ENCODE results near the gene TPSAB1. TPM values are rescaled to one million over a fixed set of nuclear protein-coding genes. Genes with fewer than 3 reads are reported as not detected.

The TPSAB1 gene
- total RNA-seq, 1 donor from 2014 or later, result not detected

GRCh38 chr16:1279945-1280589, 39.6 kb downstream of the TPSAB1 start:
- Histone ChIP-seq H3K4me3 (ENCODE audit: insufficient read depth, low read depth, low read length) (no peak overlapping the region), H3K27ac (ENCODE audit: low read depth, low read length) (no peak overlapping the region), H3K9me3 (ENCODE audit: insufficient read depth, low read depth, low read length) (no peaks in the 10 kb centered on the region), H4K20me1 (ENCODE audit: insufficient read depth, low read length) (no peaks in the 10 kb centered on the region), H3K9ac (ENCODE audit: low read length) (no peak overlapping the region), H3K27me3 (ENCODE audit: insufficient read depth, low read length) (peaks cover 7% of the 10 kb centered on the region), H3K36me3 (ENCODE audit: insufficient read depth, low read length) (no peaks in the 10 kb centered on the region), H3K4me1 (ENCODE audit: insufficient read depth, low read length) (no peaks in the 10 kb centered on the region), H3K79me2 (ENCODE audit: insufficient read depth, low read length) (no peaks in the 10 kb centered on the region), H2AFZ (ENCODE audit: low read depth, low read length) (no peak overlapping the region), H3K4me2 (ENCODE audit: low read length) (no peak overlapping the region)
- Mint-ChIP-seq H3K4me1 (ENCODE audit: low read depth, unreplicated experiment) (no peaks in the 10 kb centered on the region), H3K27me3 (ENCODE audit: low read depth, unreplicated experiment) (peaks cover 33% of the 10 kb centered on the region), H3K27ac (ENCODE audit: unreplicated experiment) (no peak overlapping the region), H3K4me3 (ENCODE audit: unreplicated experiment) (no peak overlapping the region), H3K36me3 (ENCODE audit: low read depth, unreplicated experiment) (peaks cover 3% of the 10 kb centered on the region), H3K9me3 (ENCODE audit: unreplicated experiment) (peaks cover 3% of the 10 kb centered on the region)
- FAIRE-seq (no peak), DNase-seq (ENCODE audit: low read depth) (no peak)
- no peak for TF ChIP-seq EZH2 (IDR thresholded peaks at IDR 0.05; ENCODE audit: insufficient read depth, low read length)
- no peak for TF ChIP-seq CTCF (IDR thresholded peaks at IDR 0.05; ENCODE audit: insufficient read depth, low read depth, low read length)

GRCh38 chr16:1280783-1281182, 40.3 kb downstream of the TPSAB1 start:
- Histone ChIP-seq H3K9ac (ENCODE audit: low read length) (no peak overlapping the region), H3K4me1 (ENCODE audit: insufficient read depth, low read length) (no peaks in the 10 kb centered on the region), H3K79me2 (ENCODE audit: insufficient read depth, low read length) (no peaks in the 10 kb centered on the region), H3K9me3 (ENCODE audit: insufficient read depth, low read depth, low read length) (no peaks in the 10 kb centered on the region), H3K4me3 (ENCODE audit: insufficient read depth, low read depth, low read length) (no peak overlapping the region), H2AFZ (ENCODE audit: low read depth, low read length) (no peak overlapping the region), H4K20me1 (ENCODE audit: insufficient read depth, low read length) (no peaks in the 10 kb centered on the region), H3K27me3 (ENCODE audit: insufficient read depth, low read length) (peaks cover 9% of the 10 kb centered on the region), H3K4me2 (ENCODE audit: low read length) (no peak overlapping the region), H3K36me3 (ENCODE audit: insufficient read depth, low read length) (no peaks in the 10 kb centered on the region), H3K27ac (ENCODE audit: low read depth, low read length) (no peak overlapping the region)
- peaks cover 27% of the 10 kb centered on the region for H3K27me3 Mint-ChIP-seq (ENCODE audit: low read depth, unreplicated experiment)
- H3K36me3 Mint-ChIP-seq (ENCODE audit: low read depth, unreplicated experiment), result no peaks in the 10 kb centered on the region
- H3K4me1 Mint-ChIP-seq (ENCODE audit: low read depth, unreplicated experiment), result no peaks in the 10 kb centered on the region
- no peak overlapping the region for H3K4me3 Mint-ChIP-seq (ENCODE audit: unreplicated experiment)
- TF ChIP-seq EZH2 (IDR thresholded peaks at IDR 0.05; ENCODE audit: insufficient read depth, low read length) (no peak), CTCF (IDR thresholded peaks at IDR 0.05; ENCODE audit: insufficient read depth, low read depth, low read length) (no peak)
- no peak overlapping the region for H3K27ac Mint-ChIP-seq (ENCODE audit: unreplicated experiment)
- no peak for FAIRE-seq
- no peak for DNase-seq (ENCODE audit: low read depth)
- H3K9me3 Mint-ChIP-seq (ENCODE audit: unreplicated experiment), result peaks cover 3% of the 10 kb centered on the region

GRCh38 chr16:1281517-1281916, 41.0 kb downstream of the TPSAB1 start:
- Mint-ChIP-seq H3K4me3 (ENCODE audit: unreplicated experiment) (no peak overlapping the region), H3K27me3 (ENCODE audit: low read depth, unreplicated experiment) (peaks cover 30% of the 10 kb centered on the region), H3K4me1 (ENCODE audit: low read depth, unreplicated experiment) (no peaks in the 10 kb centered on the region), H3K9me3 (ENCODE audit: unreplicated experiment) (peaks cover 3% of the 10 kb centered on the region), H3K27ac (ENCODE audit: unreplicated experiment) (no peak overlapping the region), H3K36me3 (ENCODE audit: low read depth, unreplicated experiment) (no peaks in the 10 kb centered on the region)
- no peaks in the 10 kb centered on the region for H3K79me2 ChIP-seq (ENCODE audit: insufficient read depth, low read length)
- FAIRE-seq (no peak), DNase-seq (ENCODE audit: low read depth) (no peak)
- no peak overlapping the region for H2AFZ ChIP-seq (ENCODE audit: low read depth, low read length)
- H4K20me1 ChIP-seq (ENCODE audit: insufficient read depth, low read length), result no peaks in the 10 kb centered on the region
- H3K27ac ChIP-seq (ENCODE audit: low read depth, low read length), result no peak overlapping the region
- H3K36me3 ChIP-seq (ENCODE audit: insufficient read depth, low read length), result no peaks in the 10 kb centered on the region
- TF ChIP-seq EZH2 (IDR thresholded peaks at IDR 0.05; ENCODE audit: insufficient read depth, low read length) (no peak), CTCF (IDR thresholded peaks at IDR 0.05; ENCODE audit: insufficient read depth, low read depth, low read length) (no peak)
- H3K27me3 ChIP-seq (ENCODE audit: insufficient read depth, low read length), result peaks cover 10% of the 10 kb centered on the region
- no peaks in the 10 kb centered on the region for H3K4me1 ChIP-seq (ENCODE audit: insufficient read depth, low read length)
- H3K9me3 ChIP-seq (ENCODE audit: insufficient read depth, low read depth, low read length), result no peaks in the 10 kb centered on the region
- no peak overlapping the region for H3K9ac ChIP-seq (ENCODE audit: low read length)
- H3K4me3 ChIP-seq (ENCODE audit: insufficient read depth, low read depth, low read length), result no peak overlapping the region
- no peak overlapping the region for H3K4me2 ChIP-seq (ENCODE audit: low read length)
